DND-41 (cell line): ENCODE data around the gene EHMT1.

Source experiments
- CTCF ChIP-seq: IDR thresholded peaks from 2 replicates; pipeline ENCODE4 v1.5.1; 2012; ENCODE audit warnings: borderline replicate concordance, low read length, moderate library complexity, mild to moderate bottlenecking; ENCODE audit not compliant: poor library complexity, severe bottlenecking; ENCODE audit errors: extremely low read depth
- EZH2 ChIP-seq: IDR thresholded peaks from 3 replicates; pipeline ENCODE4 v1.6.1; 2012; ENCODE audit warnings: borderline replicate concordance, low read depth, mild to moderate bottlenecking, moderate library complexity, low read length, inconsistent platforms; ENCODE audit not compliant: severe bottlenecking

- no peak for TF ChIP-seq CTCF
- no peak for TF ChIP-seq EZH2
These were observed 35.5 kb upstream of the EHMT1 start for GRCh38 chr9:137583347-137583746.
